ENCODE results near the gene COQ7.

Gene COQ7

GRCh38 chr16:19110537-19111360 is 43.3 kb downstream of the COQ7 start:
- Histone ChIP-seq H3K36me3 (ENCODE audit: control insufficient read depth, low read length) (no peaks in the 10 kb centered on the region), H3K4me2 (ENCODE audit: low read length) (no peak overlapping the region), H3K4me3 (ENCODE audit: low read length) (no peak overlapping the region), H3K9me3 (ENCODE audit: control insufficient read depth, insufficient read depth, low read length) (no peaks in the 10 kb centered on the region), H3K4me1 (ENCODE audit: control insufficient read depth, low read length) (peaks cover 5% of the 10 kb centered on the region), H3F3A (ENCODE audit: control insufficient read depth, insufficient read depth) (no peaks in the 10 kb centered on the region), H3K27me3 (ENCODE audit: control insufficient read depth, low read length) (peaks cover 11% of the 10 kb centered on the region; the same call in 1 of the 2 replicates), H3K9me2 (replicated peaks; ENCODE audit: control insufficient read depth, low read length) (no peaks in the 10 kb centered on the region), H4K20me1 (ENCODE audit: control insufficient read depth, insufficient read depth, low read depth, low read length) (no peaks in the 10 kb centered on the region), H3K79me2 (ENCODE audit: control insufficient read depth, low read length) (no peaks in the 10 kb centered on the region), H3K27ac (ENCODE audit: low read depth, low read length) (no peak overlapping the region)
- TF ChIP-seq EZH2phosphoT487 (IDR thresholded peaks at IDR 0.05; ENCODE audit: borderline replicate concordance, low read length) (no peak), CTCF (IDR thresholded peaks at IDR 0.05; ENCODE audit: low read depth, low read length, poor library complexity, severe bottlenecking) (no peak)

- Histone ChIP-seq H3F3A (ENCODE audit: control insufficient read depth, insufficient read depth) (peaks cover 9% of the 10 kb centered on the region), H3K27me3 (ENCODE audit: control insufficient read depth, low read length) (peaks cover 15% of the 10 kb centered on the region), H3K4me3 (ENCODE audit: low read length) (no peak overlapping the region), H3K9me3 (ENCODE audit: control insufficient read depth, insufficient read depth, low read length) (no peaks in the 10 kb centered on the region), H3K4me2 (ENCODE audit: low read length) (no peak overlapping the region), H3K79me2 (ENCODE audit: control insufficient read depth, low read length) (no peaks in the 10 kb centered on the region), H3K4me1 (ENCODE audit: control insufficient read depth, low read length) (peaks cover 18% of the 10 kb centered on the region), H3K27ac (ENCODE audit: low read depth, low read length) (no peak overlapping the region), H3K9me2 (replicated peaks; ENCODE audit: control insufficient read depth, low read length) (no peaks in the 10 kb centered on the region), H4K20me1 (ENCODE audit: control insufficient read depth, insufficient read depth, low read depth, low read length) (no peaks in the 10 kb centered on the region), H3K36me3 (ENCODE audit: control insufficient read depth, low read length) (no peaks in the 10 kb centered on the region)
- no peak for TF ChIP-seq EZH2phosphoT487 (IDR thresholded peaks at IDR 0.05; ENCODE audit: borderline replicate concordance, low read length)
- TF ChIP-seq CTCF (IDR thresholded peaks at IDR 0.05; ENCODE audit: low read depth, low read length, poor library complexity, severe bottlenecking) = no peak
These were observed 44.6 kb downstream of the COQ7 start for GRCh38 chr16:19112099-19112407.

- Histone ChIP-seq H3K4me2 (ENCODE audit: low read length) (peak within 1 kb of the TSS; percentile 59), H3K27ac (ENCODE audit: low read depth, low read length) (no peak within 1 kb of the TSS), H3K9me3 (ENCODE audit: control insufficient read depth, insufficient read depth, low read length) (no peaks in the 10 kb centered on the region), H3K79me2 (ENCODE audit: control insufficient read depth, low read length) (no peaks in the 10 kb centered on the region), H3K27me3 (ENCODE audit: control insufficient read depth, low read length) (peaks cover 22% of the 10 kb centered on the region), H3K4me1 (ENCODE audit: control insufficient read depth, low read length) (peaks cover 35% of the 10 kb centered on the region), H3K4me3 (ENCODE audit: low read length) (peak within 1 kb of the TSS; percentile 54), H3K9me2 (replicated peaks; ENCODE audit: control insufficient read depth, low read length) (no peaks in the 10 kb centered on the region), H3K36me3 (ENCODE audit: control insufficient read depth, low read length) (no peaks in the 10 kb centered on the region), H4K20me1 (ENCODE audit: control insufficient read depth, insufficient read depth, low read depth, low read length) (no peaks in the 10 kb centered on the region), H3F3A (ENCODE audit: control insufficient read depth, insufficient read depth) (peaks cover 21% of the 10 kb centered on the region)
- TF ChIP-seq CTCF (IDR thresholded peaks at IDR 0.05; ENCODE audit: low read depth, low read length, poor library complexity, severe bottlenecking) (no peak), EZH2phosphoT487 (IDR thresholded peaks at IDR 0.05; ENCODE audit: borderline replicate concordance, low read length) (no peak)
These were observed 46.4 kb downstream of the COQ7 start, which contains the start of gene ITPRIPL2 for GRCh38 chr16:19113577-19114358. ITPRIPL2 (plus strand) TSS chr16:19113964; CDS start chr16:19114462, 498 bp downstream.

All from DOHH2 (cell line).